IPS-20b (cell line): ENCODE data around the gene TAX1BP3.
A peak's percentile ranks its signal among the peaks of the same experiment; 100 is the strongest.

ENCODE experiments used
- H3K27ac ChIP-seq: one replicate; pipeline ENCODE4 v1.5.1; 2013; ENCODE audit warnings: low read length
- H3K27me3 ChIP-seq: 2 replicates; pipeline ENCODE4 v1.6.1; 2013; ENCODE audit warnings: mild to moderate bottlenecking, low read length, inconsistent platforms; ENCODE audit not compliant: insufficient read depth
- H3K36me3 ChIP-seq: 2 replicates; pipeline ENCODE4 v1.6.1; 2013; ENCODE audit warnings: low read depth, mild to moderate bottlenecking, inconsistent platforms, low read length, moderate library complexity; ENCODE audit not compliant: insufficient read depth
- H3K4me1 ChIP-seq: 2 replicates; pipeline ENCODE4 v1.6.1; 2013; ENCODE audit warnings: mild to moderate bottlenecking, control low read depth, inconsistent platforms, low read length, moderate library complexity; ENCODE audit not compliant: insufficient read depth
- H3K4me3 ChIP-seq: 2 replicates; pipeline ENCODE4 v1.5.1; 2013; ENCODE audit warnings: mild to moderate bottlenecking, low read length, inconsistent platforms
- H3K9ac ChIP-seq: 2 replicates; pipeline ENCODE4 v1.6.1; 2013; ENCODE audit warnings: low read depth, mild to moderate bottlenecking, inconsistent platforms, low read length, moderate library complexity
- H3K9me3 ChIP-seq: 2 replicates; pipeline ENCODE4 v1.6.1; 2013; ENCODE audit warnings: mild to moderate bottlenecking, low read depth, low read length, inconsistent platforms; ENCODE audit not compliant: insufficient read depth

The TAX1BP3 gene

DNA sequence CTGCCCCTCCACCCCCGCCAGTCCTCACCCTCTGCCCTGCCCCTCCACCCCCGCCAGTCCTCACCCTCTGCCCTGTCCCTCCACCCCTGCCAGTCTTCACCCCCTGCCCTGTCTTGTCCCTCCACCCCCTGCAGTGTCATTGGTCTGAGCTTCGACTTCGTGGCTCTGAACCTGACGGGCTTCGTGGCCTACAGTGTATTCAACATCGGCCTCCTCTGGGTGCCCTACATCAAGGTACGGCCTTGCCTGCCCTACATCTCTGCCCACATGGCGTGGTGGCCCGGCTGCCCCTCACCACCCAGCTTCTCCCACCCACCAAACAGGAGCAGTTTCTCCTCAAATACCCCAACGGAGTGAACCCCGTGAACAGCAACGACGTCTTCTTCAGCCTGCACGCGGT, 12.0 kb downstream of the TAX1BP3 start:
- Histone ChIP-seq H3K27ac (no peak overlapping the region), H3K9ac (no peak overlapping the region), H3K4me3 (no peak overlapping the region), H3K9me3 (no peaks in the 10 kb centered on the region), H3K36me3 (0 out of 2 replicates have a peak, but pooled peaks cover 8% of the 10 kb centered on the region), H3K27me3 (no peaks in the 10 kb centered on the region), H3K4me1 (no peaks in the 10 kb centered on the region)

DNA sequence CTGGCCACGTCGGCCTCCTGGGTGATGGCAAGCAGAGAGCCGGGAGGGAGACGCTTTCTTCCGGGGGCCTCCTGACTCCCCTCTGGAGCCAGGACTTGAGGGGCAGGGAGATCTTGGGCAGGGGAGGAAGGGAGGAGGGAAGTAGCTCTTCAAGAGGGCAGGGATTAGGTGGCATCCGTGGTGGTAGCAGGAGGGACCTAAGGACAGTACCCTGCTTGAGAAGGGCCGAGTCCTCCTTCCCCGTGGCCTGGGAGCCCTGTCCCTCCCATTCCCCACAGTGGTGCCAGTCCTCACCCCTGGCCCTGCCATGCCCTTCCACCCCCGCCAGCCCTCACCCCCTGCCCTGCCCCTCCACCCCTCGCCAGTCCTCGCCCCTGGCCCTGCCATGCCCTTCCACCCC, 12.6 kb downstream of the TAX1BP3 start:
- no peak overlapping the region for H3K9ac ChIP-seq
- no peaks in the 10 kb centered on the region for H3K9me3 ChIP-seq
- no peak overlapping the region for H3K4me3 ChIP-seq
- no peaks in the 10 kb centered on the region for H3K27me3 ChIP-seq
- H3K27ac ChIP-seq, result no peak overlapping the region
- no peaks in the 10 kb centered on the region for H3K4me1 ChIP-seq
- H3K36me3 ChIP-seq, result 0 out of 2 replicates have a peak, but pooled peaks cover 2% of the 10 kb centered on the region

DNA sequence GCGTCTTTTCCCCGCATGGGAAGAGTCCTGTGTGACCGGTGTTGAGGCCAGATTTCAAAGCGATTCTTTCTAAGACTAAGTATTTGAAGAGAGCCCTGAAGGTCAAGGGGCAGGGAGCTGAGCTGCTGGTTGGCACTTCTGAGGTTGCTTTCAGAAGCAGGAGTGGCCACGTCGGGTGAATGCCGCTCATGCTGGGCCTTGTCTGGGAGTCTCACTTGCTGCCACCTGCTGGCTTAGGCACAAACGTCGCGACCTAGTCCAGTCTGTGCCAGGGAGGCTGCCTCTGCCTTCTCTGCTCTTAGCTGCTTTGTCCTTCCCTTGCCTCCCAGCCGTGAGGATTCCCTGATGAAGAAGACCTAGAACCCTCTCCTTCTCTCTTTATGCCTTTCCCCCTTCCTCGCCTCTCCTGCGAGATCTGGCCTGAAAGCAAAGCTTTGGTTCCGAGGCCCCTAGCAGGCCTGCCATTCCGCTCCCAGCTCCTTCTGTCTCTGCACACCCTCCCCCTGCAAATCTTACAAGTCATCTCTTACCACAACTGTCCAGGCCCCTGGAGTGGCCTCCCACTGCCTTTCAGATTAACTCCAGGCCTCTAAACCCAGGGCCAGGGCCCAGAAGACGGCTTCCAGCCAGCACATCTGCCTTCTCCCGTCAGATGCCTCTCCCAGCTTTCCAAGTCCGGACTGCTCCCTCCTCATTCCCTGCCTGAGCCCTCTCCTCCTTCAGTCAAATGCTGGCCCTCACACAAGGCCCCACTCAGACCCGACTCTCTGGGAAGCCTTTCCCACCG, 20.4 kb downstream of the TAX1BP3 start:
- Histone ChIP-seq H3K4me1 (no peaks in the 10 kb centered on the region), H3K9ac (no peak overlapping the region), H3K9me3 (no peaks in the 10 kb centered on the region), H3K4me3 (no peak overlapping the region), H3K36me3 (peaks cover 18% of the 10 kb centered on the region), H3K27me3 (no peaks in the 10 kb centered on the region), H3K27ac (no peak overlapping the region)

DNA sequence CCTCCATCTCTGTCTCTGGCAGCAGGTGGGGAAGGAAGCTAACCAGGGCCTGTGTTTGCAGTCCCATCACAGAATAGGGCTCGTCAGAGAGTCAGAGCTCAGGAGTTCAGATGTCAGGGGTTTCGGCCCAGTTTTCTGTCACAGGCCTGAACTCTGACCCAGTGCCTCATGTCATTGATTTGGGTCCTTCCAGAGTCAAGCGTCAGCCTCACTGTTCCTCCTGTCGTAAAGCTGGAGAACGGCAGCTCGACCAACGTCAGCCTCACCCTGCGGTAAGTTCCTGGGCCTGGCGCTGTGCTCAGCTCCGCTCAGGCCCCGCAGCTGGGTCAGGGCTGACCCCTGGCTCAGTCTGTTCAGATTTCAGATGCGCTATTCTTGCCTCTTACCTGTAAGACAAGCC, 21.1 kb downstream of the TAX1BP3 start:
- Histone ChIP-seq H3K4me1 (no peaks in the 10 kb centered on the region), H3K9ac (no peak overlapping the region), H3K27ac (no peak overlapping the region), H3K9me3 (no peaks in the 10 kb centered on the region), H3K4me3 (no peak overlapping the region), H3K27me3 (no peaks in the 10 kb centered on the region), H3K36me3 (peaks cover 18% of the 10 kb centered on the region)

DNA sequence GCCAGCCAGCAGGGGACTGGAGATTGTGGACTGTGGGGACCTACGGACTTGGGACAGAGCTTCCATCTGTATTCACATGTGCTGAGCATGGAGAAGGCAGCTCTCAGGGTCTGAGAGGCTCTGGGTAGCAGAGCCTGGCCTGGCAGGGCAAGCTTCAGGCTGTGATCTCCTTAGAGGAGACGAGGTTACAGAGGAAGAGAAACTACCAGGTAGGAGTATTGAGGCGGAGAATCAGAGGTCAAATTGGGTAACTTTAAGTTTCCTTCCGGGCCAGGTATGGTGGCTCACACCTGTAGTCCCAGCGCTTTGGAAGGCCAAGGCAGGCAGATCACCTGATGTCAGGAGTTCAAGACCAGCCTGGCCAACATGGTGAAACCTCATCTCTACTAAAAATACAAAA, 23.1 kb downstream of the TAX1BP3 start:
- Histone ChIP-seq H3K27ac (no peak overlapping the region), H3K9ac (no peak overlapping the region), H3K27me3 (no peaks in the 10 kb centered on the region), H3K4me1 (peaks cover 10% of the 10 kb centered on the region; the same call in 1 of the 2 replicates), H3K4me3 (no peak overlapping the region), H3K9me3 (no peaks in the 10 kb centered on the region), H3K36me3 (peaks cover 25% of the 10 kb centered on the region)

DNA sequence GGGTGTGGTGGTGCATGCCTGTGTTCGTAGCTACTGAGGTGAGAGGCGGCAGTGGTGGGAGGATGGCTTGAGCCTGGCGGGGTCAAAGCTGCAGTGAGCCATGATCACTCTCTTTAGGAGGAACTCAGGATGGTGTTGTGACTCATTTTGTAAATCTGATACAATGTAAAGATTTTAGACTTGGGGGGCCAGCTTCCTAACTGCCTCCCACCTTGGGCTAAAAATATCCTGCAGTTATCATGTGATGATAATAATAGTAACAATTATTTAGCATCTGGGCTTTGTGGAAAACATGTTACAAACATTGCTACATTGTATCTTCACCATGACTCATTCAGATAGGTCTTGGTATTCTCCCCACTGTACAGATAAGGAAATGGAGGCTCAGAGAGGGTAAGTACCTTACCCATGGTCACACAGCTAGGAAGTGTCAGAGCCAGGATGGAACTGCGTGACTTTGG, 24.5 kb downstream of the TAX1BP3 start:
- Histone ChIP-seq H3K4me1 (peaks cover 10% of the 10 kb centered on the region), H3K36me3 (peaks cover 29% of the 10 kb centered on the region), H3K4me3 (no peak overlapping the region), H3K9me3 (no peaks in the 10 kb centered on the region), H3K27ac (no peak overlapping the region), H3K27me3 (no peaks in the 10 kb centered on the region), H3K9ac (no peak overlapping the region)

DNA sequence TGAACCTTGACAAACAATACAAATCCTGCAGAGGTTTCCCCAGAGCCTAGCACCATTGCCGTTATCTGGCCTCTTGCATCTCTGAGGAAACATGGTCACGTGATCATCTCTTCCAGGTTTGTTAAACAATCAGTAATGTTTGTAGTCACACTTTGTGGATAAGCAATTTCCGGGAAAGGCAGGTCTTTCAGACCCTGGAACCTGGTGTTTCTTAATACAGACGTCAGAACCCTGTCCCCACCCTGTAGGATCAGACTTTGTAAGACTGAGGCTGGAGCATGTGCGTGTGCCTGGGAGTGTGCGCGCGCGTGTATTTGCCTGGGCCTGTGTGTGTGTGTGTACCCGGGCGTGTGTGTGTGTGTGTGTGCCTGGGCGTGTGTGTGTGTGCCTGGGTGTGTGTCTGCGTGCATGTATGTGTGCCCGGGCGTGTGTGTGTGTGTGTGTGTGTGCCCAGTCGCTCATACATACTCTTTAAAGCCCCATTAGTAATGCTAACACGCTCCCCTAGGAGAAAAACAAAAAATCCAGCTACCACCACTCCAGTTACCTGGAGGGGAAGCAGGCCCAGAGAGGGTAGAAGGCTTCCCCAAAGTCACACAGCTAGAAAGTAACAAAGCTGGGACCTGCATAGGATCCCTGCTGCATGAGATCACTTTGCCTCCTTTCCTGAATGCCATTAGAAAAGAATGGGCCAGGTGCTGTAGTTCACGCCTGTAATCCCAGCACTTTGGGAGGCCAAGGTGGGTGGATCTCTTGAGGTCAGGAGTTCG, 26.5 kb downstream of the TAX1BP3 start:
- peaks cover 23% of the 10 kb centered on the region for H3K36me3 ChIP-seq
- no peak overlapping the region for H3K27ac ChIP-seq
- no peaks in the 10 kb centered on the region for H3K27me3 ChIP-seq
- H3K4me1 ChIP-seq, result peaks cover 10% of the 10 kb centered on the region
- no peak overlapping the region for H3K4me3 ChIP-seq
- H3K9me3 ChIP-seq, result no peaks in the 10 kb centered on the region
- no peak overlapping the region for H3K9ac ChIP-seq

DNA sequence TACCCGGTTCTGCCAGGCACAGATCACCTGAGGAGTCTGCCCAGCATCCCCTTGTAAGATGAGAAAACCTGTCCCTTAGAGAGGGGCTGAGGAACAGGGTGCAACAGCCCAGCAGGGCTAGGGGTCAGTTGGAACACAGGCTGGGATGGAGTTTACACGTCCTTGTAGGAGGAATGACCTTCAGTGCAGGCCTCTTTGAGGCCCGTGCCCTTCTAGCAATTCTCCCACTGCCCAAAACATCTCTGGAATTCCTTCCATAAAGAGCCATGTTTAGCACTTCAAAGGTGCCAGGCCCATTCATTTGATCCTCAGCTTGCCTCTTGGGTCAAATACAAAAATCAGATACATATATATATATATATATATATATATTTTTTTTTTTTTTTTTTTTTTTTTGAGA, 27.4 kb downstream of the TAX1BP3 start:
- Histone ChIP-seq H3K9me3 (no peaks in the 10 kb centered on the region), H3K36me3 (peaks cover 23% of the 10 kb centered on the region), H3K9ac (no peak overlapping the region), H3K27ac (no peak overlapping the region), H3K4me1 (peaks cover 10% of the 10 kb centered on the region), H3K27me3 (no peaks in the 10 kb centered on the region), H3K4me3 (no peak overlapping the region)

DNA sequence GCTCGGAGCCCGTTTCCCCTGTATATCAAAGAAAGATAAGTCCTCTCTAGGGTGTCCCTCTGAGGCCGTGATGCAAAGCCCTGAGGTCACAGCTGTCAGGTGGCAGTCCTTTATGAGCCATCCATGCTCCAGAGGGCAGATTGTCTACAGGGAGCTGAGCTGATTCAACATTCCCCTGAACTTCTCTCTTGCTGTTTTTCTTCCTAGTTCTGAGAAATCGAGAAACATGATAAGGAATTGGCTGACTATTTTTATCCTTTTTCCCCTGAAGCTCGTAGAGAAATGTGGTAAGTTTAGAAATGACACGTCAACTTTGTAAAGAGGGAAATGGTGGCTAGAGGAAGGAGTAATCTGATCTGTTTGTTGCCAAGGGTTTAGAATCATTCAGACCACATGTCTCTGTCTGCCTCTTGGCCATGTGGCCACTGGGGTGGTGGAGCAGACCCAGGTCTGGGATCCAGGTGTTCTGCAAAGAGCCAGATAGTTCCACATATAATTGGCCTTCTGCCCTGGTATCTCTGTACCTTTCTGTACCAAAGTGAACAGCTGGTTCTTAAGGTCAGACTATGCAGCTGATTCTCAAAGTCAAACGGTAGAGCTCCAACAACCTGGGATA, 28.3 kb downstream of the TAX1BP3 start:
- Histone ChIP-seq H3K27ac (no peak overlapping the region), H3K27me3 (no peaks in the 10 kb centered on the region), H3K9ac (no peak overlapping the region), H3K4me1 (peaks cover 10% of the 10 kb centered on the region), H3K36me3 (peaks cover 20% of the 10 kb centered on the region), H3K9me3 (no peaks in the 10 kb centered on the region), H3K4me3 (no peak overlapping the region)

DNA sequence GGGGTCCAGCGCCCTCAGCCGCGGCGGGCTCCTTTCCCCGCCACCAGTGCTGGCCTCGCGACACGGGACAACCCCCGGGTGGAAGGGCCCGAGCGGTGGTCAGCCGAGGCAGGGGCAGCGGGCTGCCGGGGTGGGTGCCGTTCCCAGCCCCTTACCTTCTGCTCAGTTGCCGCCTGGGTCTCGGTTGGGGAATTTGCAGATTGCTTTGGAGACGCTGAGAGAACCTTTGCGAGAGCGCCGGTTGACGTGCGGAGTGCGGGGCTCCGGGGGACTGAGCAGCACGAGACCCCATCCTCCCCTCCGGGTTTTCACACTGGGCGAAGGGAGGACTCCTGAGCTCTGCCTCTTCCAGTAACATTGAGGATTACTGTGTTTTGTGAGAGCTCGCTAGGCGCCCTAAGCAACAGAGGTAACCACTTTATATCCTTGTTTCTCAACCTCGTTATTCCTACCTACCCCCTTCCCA, 31.4 kb downstream of the TAX1BP3 start:
- Histone ChIP-seq H3K9me3 (no peaks in the 10 kb centered on the region), H3K9ac (peak overlapping the region; percentile 88; the same call in 1 of the 2 replicates), H3K36me3 (peaks cover 19% of the 10 kb centered on the region), H3K27ac (no peak overlapping the region), H3K27me3 (no peaks in the 10 kb centered on the region), H3K4me3 (peak overlapping the region; percentile 90), H3K4me1 (peaks cover 10% of the 10 kb centered on the region)

DNA sequence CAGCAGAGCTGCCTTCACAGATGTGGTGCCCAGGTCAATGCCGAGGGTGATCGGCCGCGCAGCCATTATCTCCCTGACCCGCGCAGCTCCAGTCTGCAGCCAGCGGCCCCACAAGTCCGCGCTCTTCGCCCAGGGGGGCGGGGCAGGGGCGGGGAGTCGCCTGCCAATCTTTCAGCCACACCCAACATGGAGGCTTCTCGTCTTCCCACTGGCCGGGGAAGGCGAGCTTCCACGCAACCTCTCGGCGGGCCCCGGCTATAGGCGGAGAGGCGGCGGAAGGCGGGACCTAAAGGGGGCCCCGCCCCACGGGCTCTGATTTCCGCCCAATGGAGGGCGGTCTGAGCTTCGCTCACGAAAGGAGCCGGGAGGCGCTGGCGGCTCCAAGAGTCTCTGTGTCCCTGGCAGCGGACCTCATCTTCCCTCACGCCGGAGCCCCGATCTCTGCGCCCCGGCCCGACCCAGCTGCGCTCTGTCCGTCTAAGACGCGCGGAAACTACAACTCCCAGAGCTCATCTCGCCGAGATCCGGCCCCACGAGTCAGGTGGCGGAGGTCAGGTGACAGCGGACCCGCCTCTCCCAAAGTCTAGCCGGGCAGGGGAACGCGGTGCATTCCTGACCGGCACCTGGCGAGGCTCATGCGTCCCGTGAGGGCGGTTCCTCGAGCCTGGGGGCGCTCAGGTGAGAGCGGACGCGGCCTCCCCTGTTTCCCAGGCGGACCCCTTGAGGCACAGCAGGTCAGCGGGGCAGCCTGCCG, 32.0 kb downstream of the TAX1BP3 start, which contains the start of the genes CTNS and SHPK:
Gene CTNS (plus strand): TSS at position 607 of the 754 bp plus-strand sequence. CDS start 3,447 bp downstream, outside the sequence.
Gene SHPK (minus strand): TSS at position 97 of the 754 bp plus-strand sequence. CDS start 31 bp downstream, at position 66.
- no peaks in the 10 kb centered on the region for H3K9me3 ChIP-seq
- peak within 1 kb of the TSS; percentile 90 for H3K4me3 ChIP-seq
- H3K27ac ChIP-seq, result peak within 1 kb of the TSS; percentile 63
- H3K4me1 ChIP-seq, result peaks cover 7% of the 10 kb centered on the region
- peak within 1 kb of the TSS; percentile 88 for H3K9ac ChIP-seq
- H3K27me3 ChIP-seq, result no peaks in the 10 kb centered on the region
- H3K36me3 ChIP-seq, result peaks cover 19% of the 10 kb centered on the region
